Ureter (tissue), 1 donor: ENCODE results near the gene SEMA7A. TPM values are rescaled to one million over a fixed set of nuclear protein-coding genes. Genes with fewer than 3 reads are reported as not detected.
"Not testable (repeated sequence)": the region's sequence is repeated elsewhere in the genome, so short reads cannot be mapped to it uniquely, and the experiment has no call there.

ENCODE experiments used
- DNase-seq: peaks from one replicate; pipeline ENCODE4 v3.0.0-alpha.2; 2020; ENCODE audit warnings: low spot score
- total RNA-seq: library from RNA; stranded (reverse); gene quantifications from one replicate; pipeline ENCODE4 v1.2.4, GENCODE V29; 2023
- donor health status: DM: yes; HTN: yes; CAD: no.

The SEMA7A gene
- total RNA-seq, result 2.2 TPM

GRCh38 chr15:74433592-74434262 is at the start of gene SEMA7A:
Gene SEMA7A, minus strand, starts transcription at chr15:74433958. Its CDS starts 40 bp downstream, at chr15:74433918.
- peak; percentile 77 for DNase-seq

- DNase-seq, result no peak
Observed at GRCh38 chr15:74482661-74483060, 48.9 kb upstream of the SEMA7A start.

GRCh38 chr15:74480364-74480763 is 46.6 kb upstream of the SEMA7A start:
- DNase-seq, result not testable (repeated sequence)

GRCh38 chr15:74471621-74472020 is 37.9 kb upstream of the SEMA7A start:
- not testable (repeated sequence) for DNase-seq

- DNase-seq, result no peak
Observed at GRCh38 chr15:74470631-74471395, 37.1 kb upstream of the SEMA7A start.

- no peak for DNase-seq
Observed at GRCh38 chr15:74468341-74469032, 34.7 kb upstream of the SEMA7A start.

GRCh38 chr15:74466570-74466969 is 32.8 kb upstream of the SEMA7A start:
- no peak for DNase-seq

- DNase-seq, result no peak
Observed at GRCh38 chr15:74464897-74465296, 31.1 kb upstream of the SEMA7A start.

GRCh38 chr15:74464216-74464615 is 30.5 kb upstream of the SEMA7A start:
- no peak for DNase-seq

GRCh38 chr15:74463634-74464033 is 29.9 kb upstream of the SEMA7A start:
- DNase-seq, result no peak

- DNase-seq, result no peak
Observed at GRCh38 chr15:74461847-74462511, 28.2 kb upstream of the SEMA7A start.

- peak; percentile 97 for DNase-seq
Observed at GRCh38 chr15:74460871-74461846, 27.4 kb upstream of the SEMA7A start, which contains the start of gene UBL7. Gene UBL7, minus strand, starts transcription at chr15:74461160. Its CDS starts 2,293 bp downstream, at chr15:74458867.

GRCh38 chr15:74460298-74460697 is 26.5 kb upstream of the SEMA7A start:
- no peak for DNase-seq

GRCh38 chr15:74459798-74460197 is 26.0 kb upstream of the SEMA7A start:
- DNase-seq, result not testable (repeated sequence)

- DNase-seq, result no peak
Observed at GRCh38 chr15:74458473-74458872, 24.7 kb upstream of the SEMA7A start.

- DNase-seq, result not testable (repeated sequence)
Observed at GRCh38 chr15:74457036-74457435, 23.3 kb upstream of the SEMA7A start.

- DNase-seq, result no peak
Observed at GRCh38 chr15:74454764-74455500, 21.2 kb upstream of the SEMA7A start.

GRCh38 chr15:74453925-74454763 is 20.4 kb upstream of the SEMA7A start:
- DNase-seq, result no peak
